Left ventricle myocardium inferior (tissue), 1 donor: Measurements from ENCODE around the gene AHNAK2. TPM values are rescaled to one million over a fixed set of nuclear protein-coding genes. Genes with fewer than 3 reads are reported as not detected.
"Not testable (repeated sequence)": the region's sequence is repeated elsewhere in the genome, so short reads cannot be mapped to it uniquely, and the experiment has no call there.

Experiments used
- DNase-seq: peaks from one replicate; pipeline ENCODE4 v3.0.0-alpha.2; 2020
- H3K27ac ChIP-seq: fragments of 200-600 bp; replicated peaks from 2 replicates; pipeline ENCODE4 v1.8.0; 2021
- H3K27me3 ChIP-seq: fragments of 200-600 bp; 2 replicates; pipeline ENCODE4 v1.8.0; 2021; ENCODE audit warnings: low read depth
- H3K36me3 ChIP-seq: fragments of 200-600 bp; 2 replicates; pipeline ENCODE4 v1.8.0; 2021
- H3K4me1 ChIP-seq: fragments of 200-600 bp; 2 replicates; pipeline ENCODE4 v1.8.0; 2021
- H3K4me3 ChIP-seq: fragments of 200-600 bp; 2 replicates; pipeline ENCODE4 v1.8.0; 2021; ENCODE audit warnings: mild to moderate bottlenecking, moderate library complexity
- H3K9me3 ChIP-seq: fragments of 200-600 bp; replicated peaks from 2 replicates; pipeline ENCODE4 v1.8.0; 2021
- intact Hi-C: fragments of 100-400 bp; cut with micrococcal nuclease; formaldehyde crosslinking; loops from one replicate; pipeline ENCODE4 v1.11.0; 2022
- total RNA-seq: library from RNA; stranded (reverse); fragmentation: NEBNext Ultra II Directional; extraction: Animal tissue kit (Norgen Biotek cat#: 25700); gene quantifications from one replicate; pipeline ENCODE4 v1.2.1, GENCODE V29; 2021
- TF ChIP-seq, protein P1 (sequence below): fragments of 200-600 bp; IDR thresholded peaks from 2 replicates; pipeline ENCODE4 v1.8.0; 2021; ENCODE audit warnings: antibody characterized with exemption, mild to moderate bottlenecking, borderline replicate concordance
- donor health status: DM: no; HTN: yes; CAD: no; lungs with severe emphysema.

AHNAK2 gene
- total RNA-seq, 1 donor from 2014 or later = 2.5 TPM

- Histone ChIP-seq H3K27me3 (peaks cover 76% of the 10 kb centered on the region), H3K4me3 (no peak overlapping the region), H3K36me3 (no peaks in the 10 kb centered on the region), H3K27ac (no peak overlapping the region), H3K9me3 (peaks cover 20% of the 10 kb centered on the region), H3K4me1 (no peaks in the 10 kb centered on the region)
- no peak for DNase-seq
- intact Hi-C loops = no loop called here
- TF ChIP-seq, protein P1, sequence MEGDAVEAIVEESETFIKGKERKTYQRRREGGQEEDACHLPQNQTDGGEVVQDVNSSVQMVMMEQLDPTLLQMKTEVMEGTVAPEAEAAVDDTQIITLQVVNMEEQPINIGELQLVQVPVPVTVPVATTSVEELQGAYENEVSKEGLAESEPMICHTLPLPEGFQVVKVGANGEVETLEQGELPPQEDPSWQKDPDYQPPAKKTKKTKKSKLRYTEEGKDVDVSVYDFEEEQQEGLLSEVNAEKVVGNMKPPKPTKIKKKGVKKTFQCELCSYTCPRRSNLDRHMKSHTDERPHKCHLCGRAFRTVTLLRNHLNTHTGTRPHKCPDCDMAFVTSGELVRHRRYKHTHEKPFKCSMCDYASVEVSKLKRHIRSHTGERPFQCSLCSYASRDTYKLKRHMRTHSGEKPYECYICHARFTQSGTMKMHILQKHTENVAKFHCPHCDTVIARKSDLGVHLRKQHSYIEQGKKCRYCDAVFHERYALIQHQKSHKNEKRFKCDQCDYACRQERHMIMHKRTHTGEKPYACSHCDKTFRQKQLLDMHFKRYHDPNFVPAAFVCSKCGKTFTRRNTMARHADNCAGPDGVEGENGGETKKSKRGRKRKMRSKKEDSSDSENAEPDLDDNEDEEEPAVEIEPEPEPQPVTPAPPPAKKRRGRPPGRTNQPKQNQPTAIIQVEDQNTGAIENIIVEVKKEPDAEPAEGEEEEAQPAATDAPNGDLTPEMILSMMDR = no peak
Observed at GRCh38 chr14:104912053-104912452, 66.1 kb downstream of the AHNAK2 start.

GRCh38 chr14:104908303-104908702, 69.9 kb downstream of the AHNAK2 start:
- H3K36me3 ChIP-seq = no peaks in the 10 kb centered on the region
- no peak for DNase-seq
- TF ChIP-seq, protein P1 = no peak
- H3K9me3 ChIP-seq = peaks cover 21% of the 10 kb centered on the region
- intact Hi-C loops = no loop called here
- H3K27me3 ChIP-seq = peaks cover 63% of the 10 kb centered on the region
- H3K27ac ChIP-seq = no peak overlapping the region
- H3K4me3 ChIP-seq = no peak overlapping the region
- no peaks in the 10 kb centered on the region for H3K4me1 ChIP-seq

- H3K4me1 ChIP-seq, intact Hi-C loops, H3K36me3 ChIP-seq, DNase-seq, H3K9me3 ChIP-seq, H3K27ac ChIP-seq, H3K4me3 ChIP-seq: not testable (repeated sequence)
- H3K27me3 ChIP-seq = peaks cover 49% of the 10 kb centered on the region
Observed at GRCh38 chr14:104905579-104905933, 72.6 kb downstream of the AHNAK2 start.

GRCh38 chr14:104904650-104905578, 73.3 kb downstream of the AHNAK2 start:
- intact Hi-C loops, H3K9me3 ChIP-seq, H3K4me3 ChIP-seq, H3K27ac ChIP-seq, DNase-seq, H3K36me3 ChIP-seq, H3K4me1 ChIP-seq: not testable (repeated sequence)
- peaks cover 44% of the 10 kb centered on the region for H3K27me3 ChIP-seq

GRCh38 chr14:104903990-104904389, 74.2 kb downstream of the AHNAK2 start:
- Histone ChIP-seq H3K36me3 (no peaks in the 10 kb centered on the region), H3K27ac (no peak overlapping the region), H3K4me3 (no peak overlapping the region), H3K9me3 (peaks cover 7% of the 10 kb centered on the region), H3K4me1 (no peaks in the 10 kb centered on the region), H3K27me3 (peaks cover 38% of the 10 kb centered on the region)
- TF ChIP-seq, protein P1 = no peak
- no peak for DNase-seq
- intact Hi-C loops = no loop called here

DNA sequence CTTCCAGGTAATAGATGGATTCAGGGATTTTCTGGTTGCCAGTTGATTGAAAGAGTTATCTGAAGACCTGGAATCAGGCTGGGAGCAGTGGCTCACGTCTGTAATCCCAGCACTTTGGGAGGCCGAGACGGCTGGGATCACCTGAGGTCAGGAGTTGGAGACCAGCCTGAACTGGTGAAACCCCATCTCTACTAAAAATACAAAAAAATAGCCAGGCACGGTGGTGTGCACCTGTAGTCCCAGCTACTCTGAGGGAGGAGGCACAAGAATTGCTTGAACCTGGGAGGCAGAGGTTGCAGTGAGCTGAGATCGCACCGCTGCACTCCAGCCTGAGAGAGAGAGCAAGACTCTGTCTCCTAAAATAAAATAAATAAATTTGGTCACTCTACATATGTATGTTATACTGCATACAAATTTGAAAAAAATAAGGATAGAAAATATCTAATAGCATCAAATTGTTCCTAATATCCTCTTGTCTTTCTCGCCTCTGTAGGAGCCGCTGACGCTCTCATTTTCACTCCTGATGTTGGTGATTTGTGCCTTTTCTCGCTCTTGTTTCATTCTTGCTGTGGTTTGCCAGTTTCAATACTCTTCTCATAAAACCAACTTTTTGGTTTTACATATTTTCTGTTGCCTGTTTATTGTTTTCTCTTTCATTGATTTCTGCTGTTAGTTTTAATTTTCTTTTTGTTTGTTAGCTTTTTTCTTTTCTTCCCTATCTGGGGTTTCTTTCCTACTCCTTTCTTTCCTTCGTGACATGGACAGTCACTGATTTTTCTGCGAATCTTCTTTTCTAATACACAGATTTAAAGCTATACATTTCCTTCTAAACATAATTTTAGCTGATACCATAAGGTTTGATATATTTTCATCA, 77.3 kb downstream of the AHNAK2 start:
- no peak overlapping the region for H3K27ac ChIP-seq
- intact Hi-C loops = no loop called here
- H3K4me3 ChIP-seq = no peak overlapping the region
- TF ChIP-seq, protein P1 = no peak
- H3K4me1 ChIP-seq = peaks cover 3% of the 10 kb centered on the region
- peaks cover 17% of the 10 kb centered on the region for H3K27me3 ChIP-seq
- no peaks in the 10 kb centered on the region for H3K36me3 ChIP-seq
- no peak for DNase-seq
- H3K9me3 ChIP-seq = no peaks in the 10 kb centered on the region
